ENCODE results near the gene MYOCD.

MYOCD gene

DNA sequence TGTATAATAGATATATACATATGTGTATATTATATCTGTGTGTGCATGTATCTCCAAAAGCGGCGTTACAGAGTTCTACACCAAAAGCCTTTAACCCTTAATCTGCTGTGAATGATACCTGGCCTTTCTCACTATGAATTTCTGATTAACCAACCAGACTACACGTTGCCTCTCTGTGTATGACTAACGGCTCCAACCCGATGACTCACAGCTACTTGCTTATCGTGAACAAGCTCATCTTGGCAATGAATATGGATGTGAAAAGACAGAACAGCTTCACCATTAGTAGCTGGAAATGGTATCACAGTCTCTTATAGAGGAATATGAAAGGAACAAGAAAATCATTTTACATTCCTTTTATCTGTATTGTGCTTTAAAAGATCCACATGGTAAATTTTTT, 99.9 kb downstream of the MYOCD start:
- no peak for DNase-seq (ENCODE audit: low spot score)

DNA sequence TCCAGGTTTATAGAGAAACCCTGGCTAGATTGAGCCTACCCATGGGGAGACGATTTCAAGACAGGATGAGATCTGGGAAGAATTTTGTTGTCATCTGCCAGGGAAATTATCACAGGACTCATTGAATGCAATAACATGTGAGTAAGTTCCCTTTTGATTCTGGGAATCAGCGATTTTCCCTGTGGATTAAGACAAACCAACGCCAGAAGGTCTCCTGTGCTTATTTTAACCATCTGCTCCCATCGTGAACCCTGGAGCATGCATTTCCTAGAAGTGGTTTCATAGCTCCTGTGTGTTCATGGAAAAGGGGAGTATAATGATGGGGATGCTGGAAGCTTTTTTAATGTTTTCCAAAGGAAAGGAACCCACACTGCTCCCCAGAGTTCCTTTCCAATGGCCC, 102.6 kb downstream of the MYOCD start:
- no peak for DNase-seq (ENCODE audit: low spot score)

DNA sequence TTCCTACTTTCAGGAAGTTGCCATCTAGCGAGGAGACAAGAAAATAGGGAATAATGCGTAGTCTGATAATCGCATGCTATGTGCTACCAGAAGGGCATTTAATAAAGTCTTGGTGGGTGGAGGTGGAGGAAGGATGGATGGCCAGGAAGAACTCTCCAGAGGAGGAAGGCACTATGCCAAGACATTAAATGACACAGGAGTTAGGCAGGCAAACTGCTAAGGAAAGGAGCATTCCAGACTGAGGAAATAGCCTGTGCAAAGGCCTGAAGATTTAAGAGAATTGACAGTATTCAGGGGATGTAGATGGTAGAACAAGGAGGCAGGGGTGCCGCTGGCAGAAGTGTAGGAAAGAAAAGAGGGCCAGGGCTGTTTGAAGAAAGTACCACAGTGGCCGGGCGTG, 104.3 kb downstream of the MYOCD start:
- no peak for DNase-seq (ENCODE audit: low spot score)

DNA sequence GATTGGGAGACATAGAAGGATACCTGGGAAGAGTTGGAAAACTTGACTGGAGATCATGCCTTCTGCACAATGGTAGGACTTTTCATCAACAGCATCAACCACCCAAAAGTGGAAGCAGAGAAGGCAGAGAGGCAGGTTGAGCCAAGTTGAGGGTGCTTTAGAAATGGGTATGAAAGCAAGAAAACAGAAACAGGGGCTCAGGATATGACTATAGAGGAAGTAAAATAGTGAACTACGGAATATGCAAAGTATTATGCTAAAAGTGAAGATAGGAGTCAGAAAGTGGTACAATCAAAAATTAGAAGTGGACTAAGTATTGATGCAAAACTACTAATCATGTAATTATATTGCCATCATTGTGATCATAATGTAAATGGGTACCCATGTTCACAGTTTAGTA, 107.5 kb downstream of the MYOCD start:
- no peak for DNase-seq (ENCODE audit: low spot score)

DNA sequence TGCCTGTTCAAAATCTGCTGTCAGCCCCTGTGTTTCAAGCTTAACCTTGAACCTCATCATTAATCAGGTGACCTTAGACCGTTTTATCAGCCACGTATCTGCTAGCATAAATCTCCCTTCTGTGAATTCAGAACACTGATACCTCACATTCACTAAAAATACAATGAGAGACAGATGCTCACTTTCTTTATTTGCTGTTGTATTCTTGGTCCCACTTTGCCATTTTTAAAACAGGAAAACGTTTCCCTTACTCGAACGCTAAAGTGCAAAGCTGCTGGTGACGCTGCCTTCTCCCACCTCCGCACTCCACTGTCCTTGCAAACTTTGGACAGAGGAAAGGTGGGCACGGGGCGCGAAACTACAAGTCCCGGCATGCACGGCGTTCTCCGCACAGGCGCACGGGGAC, 123.4 kb downstream of the MYOCD start:
- DNase-seq (ENCODE audit: low spot score), result no peak

DNA sequence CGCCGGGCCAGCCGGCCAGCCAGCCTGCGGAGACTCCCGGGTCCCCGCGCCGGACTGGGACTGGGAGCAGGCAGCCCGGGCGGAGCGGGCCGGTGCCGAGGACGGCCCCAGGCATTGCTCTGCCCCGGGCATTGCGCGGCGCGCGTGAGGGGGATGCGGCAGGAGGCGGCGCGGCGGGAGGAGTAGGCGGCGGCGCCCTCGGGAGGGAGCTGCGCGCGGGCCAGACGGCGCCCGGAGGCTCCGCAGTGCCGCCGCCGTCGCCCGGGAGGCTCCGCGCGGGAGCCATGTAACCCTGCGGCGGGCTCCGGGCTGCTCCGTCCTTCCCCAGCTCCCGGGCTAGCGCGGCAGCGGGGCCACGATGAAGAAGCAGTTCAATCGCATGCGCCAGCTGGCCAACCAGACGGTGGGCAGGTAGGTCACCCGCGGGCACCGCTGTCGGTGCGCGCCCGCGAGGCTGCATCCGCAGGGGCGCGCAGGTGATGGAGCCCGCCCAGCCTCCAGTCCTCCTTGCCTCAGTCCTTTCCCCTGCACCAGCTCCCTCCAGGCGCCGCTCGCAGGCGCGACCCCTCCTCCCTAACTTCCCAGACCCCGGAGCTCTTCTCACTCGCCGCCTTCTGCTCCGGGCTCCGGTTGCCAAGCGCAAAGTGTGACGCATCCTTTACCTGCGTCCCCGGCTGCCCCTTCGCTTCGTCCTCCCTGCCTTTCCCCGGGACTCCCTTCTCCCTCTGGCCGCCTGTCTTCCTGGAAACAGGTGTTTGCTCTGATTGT, 124.0 kb downstream of the MYOCD start, which contains the start of gene ARHGAP44:
Gene ARHGAP44 (plus strand): TSS at position 18 of the 768 bp plus-strand sequence. CDS start 341 bp downstream, at position 359.
- no peak for DNase-seq (ENCODE audit: low spot score)

DNA sequence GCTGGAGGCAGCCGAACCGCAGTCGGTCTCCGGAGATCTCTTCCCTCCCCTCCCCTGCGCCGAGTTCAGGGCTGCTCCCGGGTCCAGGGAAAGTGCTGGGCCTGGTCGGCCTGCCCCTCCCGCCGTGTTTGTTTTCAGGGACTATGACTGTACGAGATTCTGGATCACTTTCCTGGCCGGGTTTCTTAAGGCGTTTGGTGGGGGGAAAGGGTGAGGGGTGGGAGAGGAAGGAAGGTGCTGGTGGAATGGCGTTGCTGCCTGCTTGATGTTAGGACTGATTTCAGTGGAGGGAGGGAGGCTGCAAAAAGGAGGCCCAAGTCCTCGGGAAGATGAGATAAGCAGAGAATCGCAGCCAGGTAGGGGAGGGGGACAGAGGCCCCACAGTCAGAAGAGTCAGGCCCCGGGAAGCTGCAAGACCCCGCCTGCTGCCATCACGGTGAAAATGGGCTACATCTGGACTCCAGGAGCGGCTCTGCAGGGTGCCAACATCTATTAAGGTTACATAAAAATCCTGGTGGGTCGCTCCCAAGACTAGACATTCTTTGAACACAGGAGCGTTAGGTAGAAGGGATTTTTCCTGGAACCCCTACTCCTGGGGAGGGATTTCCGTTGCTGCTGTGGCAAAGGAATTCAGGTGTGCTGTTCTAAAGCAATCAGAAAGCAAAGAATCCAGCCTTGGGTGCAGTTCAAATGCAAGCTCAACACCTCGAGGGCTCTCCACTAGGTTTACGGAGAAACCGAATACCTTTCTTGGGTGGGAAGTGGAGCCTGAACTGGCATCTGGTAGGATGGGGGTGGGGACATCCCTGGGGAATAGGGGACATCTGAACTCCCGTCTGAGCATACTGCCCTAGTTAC, 124.8 kb downstream of the MYOCD start:
- no peak for DNase-seq (ENCODE audit: low spot score)

DNA sequence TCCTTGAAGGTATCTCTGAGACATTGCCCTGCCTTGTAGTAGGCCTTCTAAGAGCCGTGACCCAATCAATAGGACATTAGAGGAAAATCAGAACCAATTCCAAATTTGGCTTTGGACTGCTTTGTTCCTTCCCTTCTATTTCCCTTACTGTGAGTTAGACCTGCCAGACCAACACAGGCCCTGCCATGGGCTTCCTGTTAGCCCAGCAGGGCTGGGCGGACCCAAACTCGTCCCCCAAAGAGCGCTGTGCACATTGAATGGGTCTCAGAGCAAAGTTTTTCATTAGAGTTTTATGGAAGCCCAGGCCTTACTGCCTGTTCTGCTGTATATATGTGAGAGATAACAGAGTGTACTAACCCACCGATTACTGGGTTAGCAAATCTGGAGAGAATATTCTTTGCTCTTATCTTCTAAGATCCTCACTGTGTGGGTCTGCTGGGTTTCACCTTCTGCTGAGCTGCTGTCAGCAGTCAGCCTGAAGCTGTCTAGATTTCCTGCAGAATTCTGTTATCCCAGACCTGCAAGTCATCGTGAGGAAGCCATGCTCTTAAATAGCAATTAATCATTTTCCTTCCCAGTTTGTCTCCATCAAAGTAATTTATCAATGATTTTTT, 129.3 kb downstream of the MYOCD start:
- no peak for DNase-seq (ENCODE audit: low spot score)

DNA sequence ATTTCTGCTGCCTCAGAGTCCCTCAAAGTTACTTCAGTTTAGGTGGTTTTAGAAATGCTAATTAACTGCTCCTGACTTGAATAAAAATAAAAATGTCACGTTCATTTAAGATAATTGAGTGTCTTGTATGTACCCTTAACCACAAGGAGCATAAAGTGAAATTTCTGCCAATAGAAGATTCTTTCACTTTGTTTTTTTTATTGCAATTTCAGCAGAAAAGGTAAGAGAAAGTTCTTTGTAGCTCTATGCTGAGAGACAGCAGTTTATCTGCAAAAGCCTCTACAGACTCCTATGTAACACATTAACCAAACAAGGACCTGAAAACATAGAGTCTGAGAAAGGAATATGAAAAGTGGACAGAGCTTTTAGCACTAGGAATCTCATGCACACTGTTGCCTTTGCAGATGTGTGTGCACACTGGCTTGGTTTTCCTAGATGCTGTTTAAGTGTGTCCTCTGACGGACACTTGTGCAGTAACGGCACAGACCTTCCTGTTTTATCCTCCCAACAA, 135.2 kb downstream of the MYOCD start:
- DNase-seq (ENCODE audit: low spot score), result no peak

DNA sequence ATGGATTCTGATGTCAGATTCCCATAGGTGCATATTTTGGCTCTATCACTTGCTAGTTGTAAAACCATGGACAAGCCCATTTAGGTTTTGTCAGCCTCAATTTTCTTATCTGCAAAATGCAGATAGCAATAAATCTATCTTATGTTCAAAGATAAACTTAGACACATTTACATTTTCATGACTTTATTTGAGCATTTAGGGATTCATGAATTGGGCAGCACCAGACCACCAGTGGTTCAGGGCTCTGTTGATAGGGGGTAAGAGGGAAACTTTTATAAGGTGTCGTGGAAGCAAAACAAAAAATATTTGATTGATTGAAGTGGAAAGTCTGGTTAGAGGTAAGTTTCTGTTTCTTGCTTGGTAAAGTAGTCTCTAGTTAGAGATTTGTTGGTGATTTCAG, 140.9 kb downstream of the MYOCD start:
- DNase-seq (ENCODE audit: low spot score), result no peak

DNA sequence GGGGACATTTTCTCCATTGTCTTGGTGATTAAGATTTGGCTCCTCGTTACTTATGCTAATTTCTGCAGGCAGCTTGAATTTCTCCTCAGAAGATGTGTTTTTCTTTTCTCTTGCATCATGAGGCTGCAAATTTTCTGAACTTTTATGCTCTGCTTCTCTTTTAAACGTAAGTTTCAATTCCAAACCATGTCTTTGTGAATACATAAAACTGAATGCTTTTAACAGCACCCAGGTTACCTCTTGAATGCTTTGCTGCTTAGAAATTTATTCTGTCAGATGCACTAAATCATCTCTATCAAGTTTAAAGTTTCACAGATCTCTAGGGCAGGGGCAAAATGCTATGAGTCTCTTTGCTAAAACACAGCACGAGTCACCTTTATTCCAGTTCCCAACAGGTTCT, 143.0 kb downstream of the MYOCD start:
- no peak for DNase-seq (ENCODE audit: low spot score)

DNA sequence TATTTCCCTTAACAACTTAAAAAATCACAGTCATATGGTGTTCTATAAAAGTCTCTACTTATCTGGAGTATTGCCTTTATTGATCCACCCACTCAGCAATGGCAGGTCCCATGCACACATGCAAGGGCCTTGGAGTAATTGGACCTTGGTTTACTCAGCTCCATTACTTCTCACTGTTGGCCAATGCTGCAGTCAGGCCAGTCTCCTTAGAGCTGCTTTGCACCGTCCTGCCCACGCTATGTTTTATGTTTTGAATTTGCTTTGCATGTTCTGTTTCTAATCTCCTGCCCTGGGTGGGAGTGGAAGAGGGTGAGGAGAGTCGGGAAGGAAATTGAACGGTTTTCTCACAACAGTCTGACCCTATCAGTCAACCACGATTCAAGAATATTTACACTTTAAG, 147.2 kb downstream of the MYOCD start:
- no peak for DNase-seq (ENCODE audit: low spot score)

DNA sequence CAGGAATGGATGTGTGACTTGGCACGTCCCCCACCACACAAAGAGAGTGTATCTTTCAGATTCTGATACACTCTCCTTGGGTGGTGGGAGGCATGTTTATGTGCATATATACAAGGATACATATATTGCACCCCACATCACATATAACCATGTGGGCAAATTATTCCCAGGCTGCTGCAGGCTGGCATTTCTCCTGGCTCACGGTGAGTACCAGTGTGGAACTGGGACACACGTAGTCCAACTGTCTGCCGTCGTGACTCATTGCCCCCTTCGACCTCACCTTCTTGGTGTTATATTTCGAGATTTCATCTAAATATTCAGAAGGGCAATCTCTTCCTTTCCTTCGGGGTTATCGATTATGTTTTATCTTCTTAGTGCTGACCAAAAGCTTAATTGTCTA, 148.0 kb downstream of the MYOCD start:
- DNase-seq (ENCODE audit: low spot score), result no peak

DNA sequence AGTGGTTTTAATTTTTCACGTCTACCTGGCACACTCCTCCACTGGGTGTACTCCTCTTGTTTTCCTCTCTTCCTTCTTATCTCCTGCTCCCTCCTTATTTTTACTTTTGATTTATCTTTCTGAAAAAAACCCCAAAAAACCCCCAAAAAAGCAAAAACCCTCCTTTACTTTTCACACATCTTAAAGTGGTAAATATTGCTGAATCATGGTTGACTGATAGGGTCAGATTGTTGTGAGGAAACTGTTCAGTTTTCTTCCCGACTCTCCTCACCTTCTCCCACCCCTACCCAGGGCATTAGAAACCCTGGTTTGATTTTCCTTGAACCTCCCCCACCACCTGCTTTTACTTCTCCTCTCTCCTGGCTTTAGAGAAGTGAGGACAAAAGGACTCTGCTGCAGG, 149.0 kb downstream of the MYOCD start:
- no peak for DNase-seq (ENCODE audit: low spot score)

DNA sequence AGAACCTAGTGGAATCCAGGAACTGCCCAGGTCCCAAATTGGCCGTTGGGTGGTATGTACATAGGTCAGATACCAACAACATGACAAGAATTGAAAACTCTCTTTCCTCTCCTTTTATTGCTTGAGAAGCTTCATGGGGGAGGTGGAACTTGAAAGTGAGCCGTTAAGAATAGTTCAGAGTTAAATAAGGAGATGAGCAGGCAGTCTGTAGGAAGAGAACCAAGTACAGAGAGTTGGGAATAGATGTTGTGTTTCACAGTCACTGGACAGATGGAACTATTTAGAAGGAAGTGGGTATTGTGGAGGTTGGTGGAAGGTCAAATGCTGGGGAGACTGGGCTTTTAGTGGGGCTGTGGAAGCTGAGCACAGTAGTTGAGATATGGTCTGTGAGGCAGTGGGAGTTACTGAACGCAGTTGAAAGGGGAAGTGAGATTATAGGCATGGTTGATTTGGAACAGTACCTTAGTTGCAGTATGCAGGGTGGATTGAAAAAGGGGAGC, 150.0 kb downstream of the MYOCD start:
- no peak for DNase-seq (ENCODE audit: low spot score)

Data from hematopoietic multipotent progenitor cell treated with erythropoietin and hydrocortisone succinate and interleukin-3 and kit ligand, for 17 days (in vitro differentiated cells).